ENCODE measurements around the gene ZFP30.

Gene ZFP30

DNA sequence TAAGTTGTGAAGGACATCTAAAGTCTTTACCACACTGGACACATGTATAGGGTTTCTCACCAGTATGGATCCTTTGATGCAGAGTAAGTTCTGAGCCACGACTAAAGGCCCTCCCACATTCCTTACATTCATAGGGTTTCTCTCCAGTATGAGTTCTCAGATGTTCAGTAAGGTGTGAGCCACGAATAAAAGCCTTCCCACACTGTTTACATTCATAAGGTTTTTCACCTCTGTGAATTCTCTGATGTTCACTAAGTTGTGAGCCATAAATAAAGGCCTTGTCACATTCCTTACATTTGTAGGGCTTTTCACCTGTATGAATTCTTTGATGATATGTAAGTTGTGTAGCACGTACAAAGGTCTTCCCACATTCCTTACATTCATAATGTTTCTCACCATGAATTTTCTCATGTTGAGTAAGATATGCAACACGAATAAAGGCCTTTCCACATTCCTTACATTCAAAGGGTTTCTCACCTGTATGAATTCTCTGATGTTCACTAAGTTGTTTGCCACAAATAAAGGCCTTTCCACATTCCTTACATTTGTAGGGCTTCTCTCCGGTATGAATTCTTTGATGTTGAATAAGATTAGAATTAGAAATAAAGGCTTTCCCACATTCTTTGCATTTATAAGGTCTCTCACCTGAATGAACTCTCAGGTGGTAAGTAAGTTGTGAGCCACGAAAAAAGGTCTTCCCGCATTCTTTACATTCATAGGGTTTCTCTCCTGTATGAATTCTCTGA is 90.5 kb downstream of the ZFP30 start:
- in situ Hi-C loops (cut with HindIII; ENCODE audit: low sequenced_read_pairs), result loop anchor here (5.0 kb wide), 1 partner anchor 152 kb away; no protein-coding TSS in a partner anchor
